ENCODE results near the gene PTPN23.
"Not testable (repeated sequence)": the region's sequence is repeated elsewhere in the genome, so short reads cannot be mapped to it uniquely, and the experiment has no call there.

PTPN23 gene

GRCh38 chr3:47459534-47460085 lies 78.8 kb downstream of the PTPN23 start:
- not testable (repeated sequence) for H3K27ac Mint-ChIP-seq, ATAC-seq, H3K9me3 Mint-ChIP-seq, H3K27me3 Mint-ChIP-seq, H3K4me3 Mint-ChIP-seq
- peaks cover 31% of the 10 kb centered on the region for H3K4me1 Mint-ChIP-seq
- peaks cover 20% of the 10 kb centered on the region for H3K36me3 Mint-ChIP-seq
